Erythroblast (primary cell): Measurements from ENCODE around the gene ZNF827.

Experiments
- GATA1 ChIP-seq: IDR thresholded peaks from 2 replicates; pipeline ENCODE4 v1.6.1; 2011; ENCODE audit warnings: low read depth, mild to moderate bottlenecking, control low read depth, low read length, moderate library complexity
- POLR2A ChIP-seq: IDR thresholded peaks from 2 replicates; pipeline ENCODE4 v1.6.1; 2011; ENCODE audit warnings: mild to moderate bottlenecking, low read length

GRCh38 chr4:145818011-145818410 is 120.6 kb downstream of the ZNF827 start:
- TF ChIP-seq POLR2A: no peak
- TF ChIP-seq GATA1: no peak
